OCI-LY1 (cell line): ENCODE data around the gene ZNF630.

ENCODE experiments used
- CTCF ChIP-seq: fragments of 200-600 bp; sonication (generic), shearing (Covaris generic); IDR thresholded peaks from 2 replicates; pipeline ENCODE4 v1.5.1; 2017; ENCODE audit warnings: mild to moderate bottlenecking, antibody characterized with exemption, low read length, moderate library complexity, mixed read lengths
- EZH2 ChIP-seq: fragments of 200-600 bp; sonication (generic), shearing (Covaris generic); IDR thresholded peaks from 2 replicates; pipeline ENCODE4 v1.8.0; 2017; ENCODE audit warnings: borderline replicate concordance, mixed run types, mild to moderate bottlenecking, antibody characterized with exemption, low read length, moderate library complexity, mixed read lengths

- TF ChIP-seq CTCF (no peak), EZH2 (no peak)
Observed at GRCh38 chrX:48086082-48086481, 14.6 kb upstream of the ZNF630 start.
